ENCODE data around the gene ITM2B.

GRCh38 chr13:48185018-48185417 lies 48.0 kb upstream of the ITM2B start:
- no peak for TF ChIP-seq CTCF (IDR thresholded peaks at IDR 0.05; ENCODE audit: low read depth, low read length, poor library complexity, severe bottlenecking)
- TF ChIP-seq EZH2phosphoT487 (IDR thresholded peaks at IDR 0.05; ENCODE audit: borderline replicate concordance, low read length) = no peak

Measured in DOHH2 (cell line).